Neural progenitor cell (in vitro differentiated cells): ENCODE results near the gene BPIFB4.

ENCODE experiments used
- EZH2 ChIP-seq: fragments of 200-600 bp; sonication (generic); IDR thresholded peaks from 2 replicates; pipeline ENCODE4 v1.6.1; 2017; ENCODE audit warnings: antibody characterized with exemption, mild to moderate bottlenecking, moderate library complexity
- EZH2phosphoT487 ChIP-seq: fragments of 200-600 bp; sonication (generic); IDR thresholded peaks from 2 replicates; pipeline ENCODE4 v1.6.1; 2017; ENCODE audit warnings: antibody characterized with exemption
- TF ChIP-seq, protein P1 (sequence below): fragments of 200-600 bp; sonication (generic); IDR thresholded peaks from 2 replicates; pipeline ENCODE4 v1.5.1; 2017; ENCODE audit warnings: antibody characterized with exemption, mild to moderate bottlenecking

DNA sequence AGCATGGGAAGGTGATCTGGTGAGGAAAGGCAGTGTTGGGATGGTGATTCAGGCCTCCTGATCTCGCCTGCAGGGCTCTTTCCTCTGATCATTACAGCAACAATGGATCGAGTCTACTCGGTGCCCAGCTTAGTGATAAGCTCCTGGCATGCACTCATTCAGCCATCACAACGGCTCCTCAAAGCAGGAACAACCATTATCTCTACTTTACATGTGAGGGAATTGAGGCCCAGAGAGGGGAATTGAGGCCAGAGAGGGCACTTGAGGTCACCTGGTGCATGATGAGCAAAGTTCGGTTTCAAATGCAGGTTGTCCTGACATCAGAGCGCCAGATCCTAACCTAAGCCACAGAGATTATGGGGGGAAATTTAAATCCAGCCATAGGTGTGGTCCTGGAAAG is 46.5 kb downstream of the BPIFB4 start:
- TF ChIP-seq, protein P1, sequence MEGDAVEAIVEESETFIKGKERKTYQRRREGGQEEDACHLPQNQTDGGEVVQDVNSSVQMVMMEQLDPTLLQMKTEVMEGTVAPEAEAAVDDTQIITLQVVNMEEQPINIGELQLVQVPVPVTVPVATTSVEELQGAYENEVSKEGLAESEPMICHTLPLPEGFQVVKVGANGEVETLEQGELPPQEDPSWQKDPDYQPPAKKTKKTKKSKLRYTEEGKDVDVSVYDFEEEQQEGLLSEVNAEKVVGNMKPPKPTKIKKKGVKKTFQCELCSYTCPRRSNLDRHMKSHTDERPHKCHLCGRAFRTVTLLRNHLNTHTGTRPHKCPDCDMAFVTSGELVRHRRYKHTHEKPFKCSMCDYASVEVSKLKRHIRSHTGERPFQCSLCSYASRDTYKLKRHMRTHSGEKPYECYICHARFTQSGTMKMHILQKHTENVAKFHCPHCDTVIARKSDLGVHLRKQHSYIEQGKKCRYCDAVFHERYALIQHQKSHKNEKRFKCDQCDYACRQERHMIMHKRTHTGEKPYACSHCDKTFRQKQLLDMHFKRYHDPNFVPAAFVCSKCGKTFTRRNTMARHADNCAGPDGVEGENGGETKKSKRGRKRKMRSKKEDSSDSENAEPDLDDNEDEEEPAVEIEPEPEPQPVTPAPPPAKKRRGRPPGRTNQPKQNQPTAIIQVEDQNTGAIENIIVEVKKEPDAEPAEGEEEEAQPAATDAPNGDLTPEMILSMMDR: no peak
- no peak for TF ChIP-seq EZH2
- TF ChIP-seq EZH2phosphoT487: no peak
